Stimulated activated CD4-positive, alpha-beta T cell treated with anti-CD3 and anti-CD28 coated beads, Interleukin-4, amount 100 ng/mL, for 24 hours (primary cell): ENCODE results near the gene ERG.

Experiments
- DNase-seq: peaks from one replicate; pipeline ENCODE4 v3.0.0-alpha.2; 2020

Gene ERG

DNA sequence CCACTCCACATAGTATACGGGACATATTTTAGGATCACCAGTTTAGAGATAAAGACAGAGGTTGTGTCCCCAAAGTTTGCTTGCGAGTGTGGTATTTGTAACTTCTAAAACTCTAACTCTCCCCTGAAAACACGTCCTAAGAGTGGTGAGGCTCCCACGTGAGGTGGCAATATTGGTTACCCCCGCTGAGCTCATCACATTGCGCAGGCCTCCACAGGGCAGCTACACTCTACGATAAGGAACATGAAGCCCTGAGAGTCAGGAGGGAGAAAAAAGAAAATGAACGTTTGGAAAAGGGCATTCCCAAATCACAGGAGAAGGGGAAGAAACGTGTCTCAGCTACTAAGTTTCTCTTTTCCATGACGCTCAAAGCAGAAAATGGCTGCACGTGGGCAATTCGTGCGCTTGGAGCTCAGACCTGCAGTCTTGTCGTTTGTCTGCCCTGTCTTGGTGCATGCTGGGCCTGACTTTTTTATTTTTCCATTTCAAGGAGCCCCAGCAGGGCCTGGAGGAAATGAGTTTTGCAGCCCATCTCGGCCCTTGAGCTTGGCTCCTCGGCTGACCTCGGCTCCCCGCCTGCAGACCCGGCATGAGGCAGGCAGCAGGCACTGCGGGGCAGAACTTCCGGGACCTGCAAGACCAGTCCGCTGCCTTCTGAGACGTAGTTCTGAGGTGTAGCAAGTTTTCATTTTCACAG, 25.7 kb downstream of the ERG start:
- no peak for DNase-seq

DNA sequence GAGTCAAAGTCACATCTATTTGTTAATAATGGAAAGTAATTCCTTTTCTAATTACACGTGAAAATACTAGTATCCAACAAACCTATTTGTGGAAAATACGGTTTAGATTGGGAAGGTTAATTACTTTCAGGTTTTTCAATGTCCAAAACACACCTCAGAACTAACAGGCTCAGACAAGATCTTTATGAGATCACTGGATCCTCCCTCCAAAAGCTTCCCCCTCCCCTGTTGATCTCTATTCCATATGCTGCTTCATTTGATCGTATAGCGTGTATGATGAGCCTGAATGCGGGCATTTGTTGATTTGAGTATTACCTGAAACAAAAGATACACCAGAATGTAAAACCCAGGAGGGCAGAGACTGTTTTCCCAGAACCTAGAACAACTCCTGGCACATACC, 26.5 kb downstream of the ERG start:
- no peak for DNase-seq

DNA sequence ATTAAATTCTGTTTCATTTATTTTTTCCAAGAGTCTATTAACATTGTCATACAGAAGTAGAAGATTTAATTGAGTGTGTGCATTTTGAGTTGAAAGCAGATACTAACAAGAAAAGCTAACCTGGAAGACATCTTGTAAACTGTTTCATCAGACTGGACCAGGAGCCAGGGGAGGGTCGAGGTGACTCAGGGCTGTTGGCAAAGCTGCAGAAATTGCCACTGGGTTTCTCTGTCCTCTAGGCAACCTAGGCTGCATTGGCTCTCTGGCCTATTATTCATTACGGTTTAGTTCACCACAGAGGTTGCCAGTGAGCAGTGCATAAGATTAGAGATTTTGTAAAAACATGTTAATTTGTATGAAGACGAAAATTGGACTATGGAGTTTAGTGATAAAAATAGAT, 27.5 kb downstream of the ERG start:
- no peak for DNase-seq

DNA sequence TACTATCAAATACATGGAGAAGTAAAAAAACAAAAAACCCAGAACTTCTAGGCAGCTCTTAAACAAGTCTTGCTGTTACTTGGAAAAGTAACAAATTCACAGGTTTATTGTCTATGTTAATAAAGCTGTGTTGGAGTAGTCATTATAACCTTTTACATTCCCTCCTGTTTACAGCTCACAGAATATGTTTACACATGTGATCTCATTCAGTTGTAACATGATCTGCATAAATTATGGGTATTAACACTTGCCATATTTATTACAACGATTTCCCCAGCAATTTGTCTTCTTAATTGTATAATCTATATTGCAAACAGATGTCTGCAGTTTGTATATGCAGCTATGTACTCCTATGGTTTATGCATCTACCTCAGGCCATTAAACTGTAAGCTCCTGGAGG, 28.6 kb downstream of the ERG start:
- no peak for DNase-seq

DNA sequence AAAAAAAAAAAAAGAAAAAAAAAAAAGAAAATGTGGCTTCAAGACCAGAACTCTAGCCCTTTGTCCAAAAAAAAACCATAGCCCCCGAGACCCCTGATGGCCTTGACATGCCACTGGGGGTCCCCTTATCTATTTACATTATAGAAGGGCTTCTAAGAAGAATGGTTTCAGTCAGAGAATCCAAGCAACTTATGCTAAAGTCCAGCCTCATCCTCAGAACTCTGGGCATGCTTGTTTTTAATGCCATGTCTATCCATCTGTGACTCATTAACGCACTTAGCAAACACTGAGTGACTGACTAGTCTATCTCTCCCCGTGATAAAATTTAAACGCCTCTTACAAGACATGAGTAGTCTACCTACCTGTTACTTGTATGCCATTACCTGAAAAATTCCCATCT, 29.3 kb downstream of the ERG start:
- DNase-seq: no peak

DNA sequence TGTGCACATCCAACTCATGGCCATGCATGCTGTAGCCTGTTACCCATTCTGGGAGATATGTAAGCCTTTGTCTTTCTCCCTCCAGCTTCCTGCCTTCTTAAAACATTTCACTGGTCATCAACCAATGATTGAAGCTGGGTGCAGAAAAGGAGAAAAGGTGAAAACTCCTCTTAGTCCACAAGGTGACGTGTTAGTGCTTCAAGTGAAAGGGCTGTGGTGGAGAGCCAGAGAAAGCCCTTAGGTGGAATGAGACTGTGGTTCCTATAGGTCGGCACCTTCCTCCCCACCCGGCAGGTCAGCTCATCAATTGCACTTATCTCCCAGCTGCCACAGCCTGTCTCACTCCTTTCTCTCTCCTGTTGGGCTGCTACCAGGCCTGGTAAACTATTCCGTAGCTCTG, 30.4 kb downstream of the ERG start:
- no peak for DNase-seq

DNA sequence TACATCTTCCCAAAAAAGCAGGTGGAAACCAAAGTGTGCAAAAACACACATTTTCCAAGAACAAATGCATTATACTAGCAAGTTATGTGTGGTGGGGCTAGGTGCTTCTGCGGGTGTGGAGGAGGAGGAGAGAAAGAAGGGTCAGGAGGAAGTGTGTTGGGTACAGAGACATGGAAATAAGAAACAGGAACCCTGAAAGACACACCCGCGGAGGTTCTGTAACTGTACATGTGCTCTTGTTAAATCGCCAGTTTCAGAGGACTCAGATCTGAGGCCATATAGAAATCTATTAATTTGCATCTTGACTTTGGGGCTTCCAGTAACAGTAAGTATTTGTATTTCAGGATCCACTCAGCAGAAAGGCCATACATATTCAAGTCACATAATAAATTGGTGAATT, 30.9 kb downstream of the ERG start:
- no peak for DNase-seq

DNA sequence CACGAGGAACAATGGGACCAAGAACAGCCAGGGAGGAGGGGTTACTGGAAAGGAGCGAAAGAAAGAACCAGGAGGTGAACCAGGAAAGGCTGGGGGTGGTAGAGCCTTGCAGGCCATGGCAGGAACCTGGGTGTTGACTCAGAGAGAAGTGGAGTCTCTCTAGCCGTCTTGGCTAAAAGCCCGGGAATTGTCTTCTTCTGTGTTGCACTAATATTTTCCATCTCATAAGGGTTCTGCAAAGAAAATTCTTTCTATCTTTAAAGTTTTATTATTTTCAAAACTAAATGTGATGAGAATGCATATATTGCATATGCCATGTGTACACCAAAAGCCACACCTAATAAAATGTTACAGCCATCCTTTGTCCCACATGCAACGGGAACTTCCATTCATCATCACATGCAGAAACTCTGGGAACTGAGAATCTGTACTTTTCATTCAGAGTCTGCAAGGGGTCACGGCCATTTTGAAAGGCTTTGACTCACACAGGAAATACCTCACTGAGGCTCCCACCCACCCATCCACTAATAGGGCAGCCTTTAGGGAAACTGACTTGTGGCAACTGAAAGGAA, 38.0 kb downstream of the ERG start:
- DNase-seq: no peak

DNA sequence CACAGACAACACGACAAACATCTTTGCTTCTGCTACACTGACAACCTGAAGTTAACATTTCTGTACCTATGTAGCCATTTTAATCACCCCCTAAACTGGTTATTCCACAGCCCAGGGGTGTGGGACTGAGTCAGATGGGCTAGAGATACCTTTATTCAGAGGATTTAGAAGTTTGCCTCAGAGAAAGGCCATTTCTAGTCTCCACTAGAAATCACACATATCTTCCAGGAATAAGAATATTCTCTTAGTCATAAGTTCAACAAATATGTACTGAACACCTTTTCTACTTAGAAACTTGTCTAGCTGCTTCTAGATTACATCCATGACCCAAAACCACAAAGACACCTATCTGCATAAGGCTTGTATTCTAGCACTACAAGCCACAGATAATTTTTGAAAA, 38.8 kb downstream of the ERG start:
- DNase-seq: no peak

DNA sequence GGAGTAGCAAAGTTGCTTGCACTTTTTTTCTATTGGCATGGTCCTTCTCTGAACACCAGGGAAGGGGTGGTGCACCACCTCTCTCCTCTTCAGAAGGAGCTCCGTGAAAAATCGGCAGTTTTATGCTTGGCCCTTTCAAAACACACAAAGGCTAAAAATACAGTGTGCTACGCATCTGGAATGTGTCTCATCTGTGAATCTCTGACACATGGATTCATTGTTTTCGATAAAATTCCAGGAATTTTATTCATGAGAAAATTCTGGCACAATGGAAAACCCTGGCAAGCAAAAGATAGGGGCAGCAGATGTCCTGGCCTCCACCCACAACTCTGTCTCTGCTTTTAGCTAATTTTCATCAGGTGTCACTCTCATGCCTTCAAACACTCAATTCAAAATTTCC, 42.9 kb downstream of the ERG start:
- no peak for DNase-seq

DNA sequence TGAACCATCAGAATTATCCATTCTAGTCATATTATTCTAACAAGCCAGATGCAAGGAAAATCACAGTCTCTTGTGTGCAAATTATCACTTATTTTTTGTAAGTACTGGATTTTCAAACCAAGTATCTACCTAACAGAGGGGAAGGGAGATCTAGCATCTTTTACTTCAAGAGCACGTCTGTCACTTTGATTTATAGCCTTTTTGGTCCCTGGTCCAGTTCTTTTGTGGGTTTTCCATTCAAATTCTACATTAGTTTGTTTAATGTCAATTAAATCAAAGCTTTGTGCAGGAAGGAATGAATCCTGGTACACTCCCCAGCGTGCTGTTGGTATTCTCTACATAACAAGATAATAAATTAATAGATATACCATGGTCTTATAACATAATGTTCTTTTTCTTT, 43.6 kb downstream of the ERG start:
- DNase-seq: no peak

DNA sequence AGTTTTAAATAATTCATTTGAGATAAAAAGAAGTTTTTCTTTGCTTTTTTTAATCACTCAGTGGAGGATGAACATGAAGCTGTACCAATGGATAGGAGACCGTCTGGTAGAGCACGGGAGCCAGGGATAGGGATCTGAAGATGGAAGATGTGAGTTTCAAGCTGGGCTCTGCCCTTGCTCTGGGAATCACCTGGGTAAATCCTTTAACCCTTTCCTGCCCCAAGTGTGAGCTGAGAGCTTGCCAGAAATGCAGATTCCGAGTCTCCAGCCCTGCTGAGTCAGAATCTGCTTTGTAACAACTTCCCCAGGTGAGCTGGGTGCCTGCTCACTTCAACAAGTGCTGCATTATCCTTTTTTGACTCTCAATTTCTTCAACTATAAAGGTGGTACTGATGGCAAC, 44.1 kb downstream of the ERG start:
- no peak for DNase-seq

DNA sequence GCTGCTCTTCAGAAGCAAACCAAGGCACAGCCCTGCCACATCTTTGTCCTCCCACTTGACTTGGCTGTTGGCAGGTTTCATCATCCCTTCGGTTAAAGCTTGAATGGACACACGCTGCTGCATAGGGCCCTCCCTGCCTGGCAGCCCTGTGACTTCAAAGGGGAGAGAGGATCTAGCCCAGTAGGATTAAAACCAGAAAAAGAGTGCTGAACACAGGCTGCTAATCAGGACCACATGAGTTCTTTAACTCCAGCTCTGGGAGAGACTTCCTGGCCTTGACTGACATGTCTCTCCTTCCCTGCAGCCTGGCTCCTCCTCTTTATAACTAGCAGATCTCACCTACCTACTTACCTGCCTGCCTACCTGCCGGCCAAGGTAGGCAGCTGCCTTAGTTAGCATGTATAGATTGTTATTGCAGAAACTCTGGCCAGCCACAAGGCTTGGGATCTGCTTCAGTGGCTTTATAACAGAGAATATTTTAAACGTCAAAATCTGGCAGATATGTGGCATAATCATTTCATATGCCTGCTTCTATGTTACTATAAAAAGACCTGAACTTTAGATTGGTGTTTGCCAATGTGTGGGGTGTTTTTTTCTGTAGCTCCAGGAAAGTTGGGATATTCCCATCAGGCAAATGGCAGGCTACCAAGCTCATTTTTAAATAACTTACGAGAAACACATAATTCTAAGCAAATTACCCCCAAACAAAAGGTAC, 49.4 kb downstream of the ERG start:
- no peak for DNase-seq

DNA sequence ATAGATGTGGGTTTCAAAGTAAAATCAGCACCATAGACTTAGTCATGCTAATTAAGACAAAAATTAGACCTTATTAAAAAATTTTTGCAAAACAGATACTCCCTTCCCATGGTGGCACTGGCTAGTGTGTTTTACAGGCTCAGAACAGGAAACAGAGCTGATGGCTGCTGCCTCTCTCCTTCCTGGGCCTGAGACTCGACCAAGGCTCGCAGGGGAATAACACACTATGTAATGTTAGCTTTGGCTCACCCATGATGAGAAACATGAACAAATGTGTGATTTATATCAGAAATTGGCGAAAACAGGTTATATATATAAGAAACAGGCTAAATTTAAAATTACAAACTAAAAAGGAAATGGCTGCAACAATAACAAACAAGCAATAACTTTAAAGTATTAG, 50.7 kb downstream of the ERG start:
- no peak for DNase-seq

DNA sequence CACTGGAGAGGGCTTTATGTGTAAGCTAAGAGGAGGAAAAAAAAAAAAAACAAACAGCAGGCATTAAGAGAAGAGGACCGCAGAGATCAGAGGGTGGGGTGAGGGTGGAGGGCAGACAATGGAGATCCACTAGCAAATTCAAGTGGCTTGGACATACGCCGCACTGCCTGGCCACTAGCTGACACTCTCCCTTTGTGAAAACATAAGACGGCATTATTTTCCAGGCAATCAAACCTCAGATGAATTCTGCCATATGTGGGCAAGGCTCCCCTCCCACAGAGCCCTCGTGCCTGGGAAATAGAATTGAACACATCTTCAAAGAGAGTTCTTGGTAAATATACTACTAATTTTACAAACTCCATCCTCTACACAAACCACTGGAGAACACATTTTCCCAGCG, 53.6 kb downstream of the ERG start:
- no peak for DNase-seq

DNA sequence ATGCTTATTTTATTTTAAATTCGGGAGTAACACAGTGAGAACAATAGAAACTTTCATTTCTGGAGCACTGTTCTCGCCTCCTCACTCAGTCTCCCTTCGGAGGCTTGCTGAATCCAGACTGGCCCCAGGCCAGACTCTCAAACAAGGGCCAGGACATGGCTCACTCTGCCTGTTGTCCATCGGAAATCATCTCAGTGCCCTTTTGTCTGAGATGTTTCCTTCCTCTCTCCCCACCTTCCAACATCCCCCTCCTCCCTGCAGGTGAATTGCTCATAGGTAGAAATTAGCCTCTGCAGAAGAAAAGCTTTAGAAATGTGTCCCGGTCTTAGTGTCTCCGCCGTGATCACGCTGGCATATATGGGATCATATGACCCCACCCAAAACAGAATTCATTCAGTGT, 55.2 kb downstream of the ERG start:
- no peak for DNase-seq

DNA sequence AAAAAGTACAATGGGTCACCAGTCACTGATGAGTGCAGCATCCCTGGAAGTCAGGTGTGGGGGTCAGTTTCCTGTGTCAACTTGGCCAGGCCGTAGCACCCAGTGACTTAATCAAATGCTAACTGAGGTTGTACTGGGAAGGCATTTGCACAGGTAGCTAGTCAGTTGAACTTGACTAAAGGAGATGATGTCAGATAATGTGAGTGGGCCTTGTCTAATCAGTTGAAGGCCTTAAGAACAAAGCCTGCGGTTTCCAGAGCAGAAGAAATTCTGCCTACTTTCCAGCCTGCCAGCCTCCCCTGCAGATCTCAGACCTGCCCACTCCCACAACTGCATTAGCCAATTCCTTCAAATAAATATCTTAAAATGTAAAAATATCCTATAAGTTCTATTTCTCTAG, 57.1 kb downstream of the ERG start:
- DNase-seq: no peak

DNA sequence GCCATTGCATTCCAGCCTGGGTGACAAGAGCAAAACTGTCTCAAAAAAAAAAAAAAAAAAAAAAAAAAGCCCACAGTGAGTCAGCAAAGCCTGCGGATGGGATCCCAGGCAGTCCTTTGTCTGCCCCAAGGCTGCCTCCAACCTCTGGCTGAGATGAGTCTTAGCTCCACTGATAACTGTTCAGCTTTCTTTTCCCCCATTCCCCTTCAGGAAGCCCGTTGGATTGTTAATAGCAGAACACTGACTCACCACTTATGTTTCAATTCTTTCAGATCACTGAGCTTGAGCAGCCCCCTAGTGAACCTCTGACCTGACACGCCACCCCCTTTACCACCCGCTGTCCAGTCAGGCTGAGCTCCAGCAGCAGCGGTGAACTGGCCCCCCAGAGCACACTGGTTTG, 57.5 kb downstream of the ERG start:
- DNase-seq: no peak

DNA sequence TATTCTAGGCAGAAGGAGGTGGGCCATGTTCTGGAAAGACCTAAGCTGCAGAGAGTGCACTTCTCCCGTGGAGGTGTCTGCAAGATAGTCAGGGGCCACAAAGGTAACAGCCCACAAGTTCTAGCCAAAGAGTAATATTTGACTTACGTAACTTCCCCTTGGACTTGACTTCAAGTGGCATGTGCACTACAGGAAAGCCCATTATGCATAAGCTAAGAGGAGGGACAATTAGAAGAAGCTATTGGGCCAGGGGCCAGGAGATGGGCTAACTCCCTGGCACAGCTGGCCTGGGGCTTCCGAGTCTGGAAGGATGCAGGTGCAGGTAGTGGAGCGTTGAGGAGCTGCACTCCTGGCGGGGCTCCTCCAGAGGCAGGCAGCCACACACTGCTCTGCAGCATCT, 58.3 kb downstream of the ERG start:
- no peak for DNase-seq

DNA sequence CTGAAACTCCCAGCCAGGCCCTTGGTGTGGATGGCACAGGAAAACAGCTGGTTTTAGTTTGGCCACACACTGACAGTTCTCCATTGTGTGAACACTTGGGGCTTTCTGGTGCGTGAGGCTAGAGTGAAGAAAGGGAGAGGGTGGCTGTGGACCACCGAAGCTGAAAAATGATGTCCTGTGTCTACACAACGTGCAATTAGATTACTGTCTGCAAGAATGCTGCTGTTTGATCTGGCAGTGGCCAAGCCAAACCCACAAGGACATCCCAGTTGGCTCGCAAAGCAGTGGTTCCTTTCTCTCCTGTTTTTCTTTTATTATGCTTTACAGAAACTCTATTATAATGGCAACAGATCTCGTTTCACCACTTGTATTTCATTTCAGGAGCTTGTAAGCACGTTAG, 58.9 kb downstream of the ERG start:
- no peak for DNase-seq

DNA sequence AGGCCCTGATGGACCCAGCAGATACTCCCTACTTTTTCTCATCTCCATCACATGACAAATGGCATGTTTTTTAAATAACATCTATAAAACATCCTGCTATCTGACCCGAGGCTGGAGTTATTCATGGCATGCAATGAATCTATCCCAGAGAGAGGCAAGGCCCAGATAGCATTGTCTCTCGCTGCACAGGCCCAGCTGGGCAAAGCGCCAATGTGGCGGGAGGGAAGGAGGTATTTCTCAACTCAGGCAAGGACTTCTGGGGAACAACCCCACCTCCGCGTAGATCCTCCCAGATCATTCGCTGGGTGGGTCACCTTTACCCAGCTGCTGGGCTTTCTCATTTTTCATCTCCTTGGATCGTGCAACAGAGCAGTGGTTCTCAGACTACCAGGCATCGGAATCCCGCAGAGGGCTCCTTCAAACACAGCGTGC, 59.8 kb downstream of the ERG start:
- DNase-seq: no peak

DNA sequence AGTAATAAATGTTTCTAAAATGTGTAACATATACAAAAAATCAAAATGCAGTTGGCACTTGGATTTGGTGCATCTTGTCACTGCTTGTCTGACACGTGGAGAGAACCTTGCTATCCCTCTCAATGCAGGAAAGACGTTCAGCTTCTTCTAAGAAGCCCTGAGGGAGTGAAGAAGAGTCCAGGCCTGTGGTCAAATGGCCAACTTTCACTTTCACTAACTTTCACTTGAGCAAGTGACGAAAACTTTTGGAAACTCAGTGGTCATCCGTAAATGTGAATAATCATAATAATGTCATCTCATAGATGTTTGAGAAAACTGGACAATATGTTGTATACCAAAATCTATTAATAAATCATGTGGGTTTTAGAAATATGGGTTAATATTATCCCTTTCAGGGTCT, 61.9 kb downstream of the ERG start:
- DNase-seq: no peak

DNA sequence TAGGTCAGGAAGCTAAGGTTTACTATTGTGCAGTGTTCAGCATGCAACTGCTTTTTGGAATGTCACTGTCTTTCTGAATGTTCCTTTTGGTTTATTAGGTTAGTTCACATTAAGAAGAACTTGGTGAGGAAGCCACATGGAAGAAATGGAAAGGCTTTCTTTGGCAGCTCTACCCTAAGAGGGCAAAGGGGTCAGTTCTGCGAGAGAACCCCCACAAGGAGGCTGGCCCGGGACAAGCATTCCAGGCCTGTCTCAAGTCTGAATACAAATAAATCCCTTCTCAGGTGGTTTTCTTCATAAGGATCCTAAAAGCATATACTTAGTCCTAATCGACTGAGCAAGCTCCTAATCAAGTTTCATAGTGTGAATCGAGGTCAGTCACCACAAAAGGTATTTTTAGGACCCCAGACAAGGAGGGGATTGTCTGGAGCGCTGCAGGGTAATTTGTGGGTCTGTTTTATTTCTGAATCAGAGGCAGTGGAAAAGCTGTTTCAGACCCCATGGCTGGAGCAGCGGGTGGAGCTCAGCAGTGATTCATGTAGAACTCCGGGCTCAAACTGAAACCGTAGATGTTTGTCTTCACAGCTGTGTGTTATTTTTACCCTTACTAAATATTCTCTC, 63.3 kb downstream of the ERG start:
- DNase-seq: no peak

DNA sequence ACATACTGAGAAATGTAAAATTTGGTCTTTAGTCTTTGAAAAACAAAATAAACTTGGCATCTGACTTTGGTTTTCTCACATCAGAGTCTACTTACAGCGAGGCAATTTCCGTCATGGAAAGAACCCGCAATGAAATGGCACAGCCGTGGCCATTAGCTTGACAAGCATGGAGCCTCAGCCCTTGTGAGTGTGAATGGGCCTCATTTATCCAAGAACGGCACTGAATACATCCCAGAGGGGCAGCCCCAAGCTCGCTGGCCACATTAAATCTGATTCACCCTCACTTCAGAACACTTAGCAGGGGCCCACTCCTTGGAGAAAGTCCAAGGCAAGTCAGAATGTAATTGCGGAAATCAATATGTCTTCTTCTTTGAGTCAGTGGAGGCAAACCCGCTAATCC, 64.8 kb downstream of the ERG start:
- DNase-seq: no peak
